CD1c-positive myeloid dendritic cell (primary cell): ENCODE measurements around the gene OCA2.
"Not testable (repeated sequence)": the region's sequence is repeated elsewhere in the genome, so short reads cannot be mapped to it uniquely, and the experiment has no call there.

ENCODE experiments used
- DNase-seq: peaks from one replicate; pipeline ENCODE4 v3.0.0-alpha.2; 2016; ENCODE audit errors: extremely low spot score

Gene OCA2

DNA sequence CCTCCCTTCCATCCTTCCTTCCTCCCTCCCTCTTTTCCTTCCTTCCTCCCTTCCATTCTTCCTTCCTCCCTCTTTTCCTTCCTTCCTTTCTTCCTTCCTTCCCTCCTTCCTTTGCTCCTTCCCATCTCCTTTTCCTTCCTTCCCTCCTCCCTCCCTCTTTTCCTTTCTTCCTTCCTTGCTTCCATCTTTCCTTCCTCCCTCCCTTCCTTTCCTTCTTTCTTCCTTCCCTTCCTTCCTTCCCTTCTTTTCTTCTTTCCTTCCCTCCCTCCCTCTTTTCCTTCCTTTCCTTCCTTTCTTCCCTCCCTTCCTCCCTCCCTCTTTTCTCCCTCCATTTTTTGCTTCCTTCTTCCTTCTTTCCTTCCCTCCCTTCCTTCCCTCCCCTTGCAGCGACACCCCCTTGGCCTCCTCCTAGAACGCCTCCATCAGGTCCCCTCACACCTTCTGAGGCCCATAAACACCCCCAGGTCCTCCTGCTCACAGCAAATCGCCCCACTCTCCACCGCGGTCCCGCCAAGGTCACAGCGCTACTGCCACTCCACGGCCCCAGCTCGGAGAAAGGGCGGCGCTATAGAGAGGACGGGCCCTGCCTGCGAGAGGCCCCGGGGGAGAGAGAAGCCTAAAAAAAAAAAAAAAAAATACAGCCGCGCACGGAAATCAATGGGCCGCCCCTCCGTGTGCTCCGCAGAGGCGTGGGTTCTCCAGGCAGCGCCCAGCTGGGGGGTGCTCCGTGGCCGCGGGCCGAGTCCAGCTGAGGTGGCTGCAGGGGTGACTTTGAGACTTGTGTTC, 328.2 kb downstream of the OCA2 start:
- no peak for DNase-seq

- no peak for DNase-seq
Observed at GRCh38 chr15:27770086-27770607, 329.0 kb downstream of the OCA2 start.

DNA sequence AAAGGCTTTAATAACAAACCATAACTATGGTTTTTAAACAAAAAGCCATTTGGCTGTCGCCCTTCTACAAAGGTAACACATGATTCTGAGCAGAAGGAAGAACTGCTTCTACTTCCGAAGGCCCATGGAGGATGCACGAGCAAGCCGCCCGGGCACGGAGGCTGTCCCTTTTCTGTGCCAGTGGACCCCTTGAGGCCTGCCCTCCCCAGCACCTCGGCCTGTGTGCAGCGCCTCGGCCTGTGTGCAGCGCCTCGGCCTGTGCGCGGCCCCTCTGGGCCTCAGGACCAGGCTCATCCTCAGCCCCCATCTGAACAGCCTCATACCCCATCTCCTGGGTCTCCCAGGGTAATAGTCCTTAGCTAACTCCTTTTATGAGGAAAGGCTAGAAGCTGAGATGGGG, 329.5 kb downstream of the OCA2 start:
- no peak for DNase-seq

DNA sequence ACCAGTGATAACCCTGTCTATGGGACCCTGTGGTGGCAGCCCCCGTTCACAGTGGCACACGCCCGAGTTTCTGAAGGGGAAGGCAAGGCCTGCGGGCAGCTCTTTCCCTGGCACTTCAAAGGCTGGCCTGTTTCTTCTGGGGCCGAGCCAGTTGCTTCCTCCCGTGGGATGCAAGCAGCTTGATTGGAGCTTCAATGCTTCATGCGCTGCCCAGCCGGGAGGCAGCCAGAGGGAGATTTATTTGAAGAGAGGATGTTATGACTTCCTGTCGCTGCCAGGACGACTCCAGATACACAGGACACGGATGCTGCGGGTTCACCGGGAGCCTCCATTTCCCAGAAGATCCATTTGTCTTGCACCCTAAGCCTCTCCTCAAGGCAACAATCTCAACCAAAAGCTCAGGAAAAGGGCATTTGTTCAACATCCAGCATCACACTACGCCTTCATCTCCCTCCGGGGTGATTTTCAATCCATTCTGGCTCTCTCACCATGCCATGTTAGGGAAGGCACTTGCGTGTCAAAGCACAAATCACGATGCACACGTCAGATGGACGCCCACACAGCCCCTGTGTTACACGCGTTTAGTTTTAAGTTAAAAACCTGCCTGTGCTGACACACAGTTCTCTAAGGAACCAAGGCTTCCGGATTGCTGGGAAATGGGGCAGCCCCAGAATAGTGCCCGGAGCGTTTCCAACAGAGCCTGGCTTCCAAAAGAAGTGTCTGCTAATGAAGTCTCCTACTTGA, 330.2 kb downstream of the OCA2 start:
- no peak for DNase-seq

DNA sequence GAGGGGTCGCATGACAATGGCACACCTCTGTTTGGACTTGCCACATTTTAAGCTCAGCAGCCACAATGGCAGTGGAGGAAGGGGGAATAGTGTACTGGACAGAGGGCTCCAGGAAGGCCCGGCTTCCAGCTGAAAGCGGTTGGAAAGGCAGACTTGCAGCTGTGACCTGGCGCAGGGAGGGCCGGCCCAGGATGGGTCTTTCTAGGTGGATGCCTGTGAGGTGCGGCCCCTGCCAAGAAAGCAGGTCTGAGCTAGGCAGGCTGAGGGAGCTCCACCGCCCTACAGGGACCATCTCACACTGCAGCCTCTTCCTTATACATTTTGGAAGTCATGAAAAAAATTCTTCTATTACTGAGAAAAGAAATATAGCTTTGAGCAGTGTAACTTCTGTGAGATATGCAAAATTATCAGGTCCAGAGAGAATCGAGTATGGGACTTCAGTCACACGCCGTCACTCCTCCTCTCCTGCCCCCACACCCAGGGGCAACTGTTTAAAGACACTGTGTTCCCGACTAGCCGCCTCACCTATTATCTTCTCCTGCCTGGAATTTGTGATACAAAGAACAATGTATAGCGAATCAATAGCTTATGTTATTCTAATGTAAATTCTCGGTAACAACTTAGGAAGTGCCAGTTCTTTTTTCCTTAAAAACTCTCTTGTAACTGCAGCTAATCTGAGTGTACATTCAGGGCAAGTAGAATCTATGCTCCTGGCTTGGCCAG, 331.0 kb downstream of the OCA2 start:
- no peak for DNase-seq

GRCh38 chr15:27767430-27767829, 331.7 kb downstream of the OCA2 start:
- not testable (repeated sequence) for DNase-seq

DNA sequence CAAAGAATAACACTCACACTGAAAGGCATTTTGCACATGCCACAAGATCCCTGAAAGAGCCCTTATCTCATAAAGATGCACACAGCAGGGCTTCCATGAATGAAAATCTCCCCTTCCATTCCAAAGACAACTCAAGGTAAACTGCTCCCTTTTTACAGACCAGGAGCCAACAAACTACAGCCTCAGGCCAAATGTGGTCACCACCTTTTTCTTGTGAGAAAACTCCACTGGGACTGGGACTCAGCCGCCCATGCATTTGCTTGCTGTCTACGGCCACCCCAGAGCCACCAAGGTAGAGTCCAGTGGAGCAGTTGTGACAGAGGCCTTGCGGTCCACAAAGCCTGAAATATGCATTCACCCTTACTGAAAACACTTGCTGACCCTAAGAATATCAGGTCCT, 334.8 kb downstream of the OCA2 start:
- no peak for DNase-seq

DNA sequence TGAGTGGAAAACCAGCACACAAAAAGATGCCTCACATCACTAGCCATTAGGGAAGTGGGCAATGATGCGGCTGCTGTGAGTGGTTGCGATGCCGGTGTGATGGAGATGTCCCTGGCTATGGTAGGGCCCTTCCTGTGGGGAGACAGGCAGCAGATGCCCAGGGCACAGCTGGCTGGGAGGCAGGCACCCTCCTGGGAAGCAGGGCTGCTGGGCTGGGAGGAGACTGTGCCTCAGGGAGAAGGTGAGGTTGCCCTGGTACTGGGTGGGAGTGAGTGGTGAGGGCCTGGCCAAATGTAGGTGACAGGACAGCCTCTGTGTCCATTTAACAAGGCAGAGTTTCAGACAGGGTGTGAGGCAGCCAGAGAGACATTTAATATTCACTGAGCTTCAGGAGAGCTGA, 335.6 kb downstream of the OCA2 start:
- no peak for DNase-seq

DNA sequence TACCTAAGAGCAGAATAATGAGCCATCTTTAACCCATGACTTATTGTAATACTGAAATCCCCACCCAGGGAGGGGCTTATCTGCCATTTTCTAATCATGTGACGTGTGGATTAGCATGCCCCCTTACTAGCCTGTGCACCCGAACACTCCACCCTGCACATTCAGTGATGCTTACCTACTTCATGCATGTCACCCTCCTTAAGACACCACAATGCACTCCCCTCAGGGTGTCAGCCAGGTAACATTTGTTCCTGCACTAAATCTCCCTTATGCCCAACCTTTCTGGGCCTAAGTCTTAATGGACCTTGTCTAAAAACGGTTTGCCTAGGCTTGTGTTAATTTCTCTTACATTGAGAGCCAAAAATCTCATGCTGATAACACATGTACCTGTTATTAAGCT, 336.6 kb downstream of the OCA2 start:
- no peak for DNase-seq

DNA sequence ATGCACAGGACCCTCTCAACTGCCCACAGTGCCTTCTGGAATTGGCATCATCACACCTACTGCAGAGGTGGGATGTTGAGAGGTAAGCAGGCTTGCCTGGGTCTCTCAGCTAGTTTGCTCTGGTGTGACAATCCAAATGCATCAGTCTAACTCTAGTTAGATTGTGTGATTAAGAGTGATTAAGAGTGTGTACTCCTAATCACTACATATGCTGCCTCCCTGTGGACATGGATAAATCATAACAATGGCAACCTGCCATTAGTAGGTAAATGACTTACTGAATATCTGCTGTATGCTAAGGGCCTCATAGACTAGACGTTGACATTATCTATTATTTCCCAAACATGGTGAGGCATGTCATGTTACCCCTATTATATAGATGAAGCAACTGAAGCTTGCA, 342.1 kb downstream of the OCA2 start:
- no peak for DNase-seq

DNA sequence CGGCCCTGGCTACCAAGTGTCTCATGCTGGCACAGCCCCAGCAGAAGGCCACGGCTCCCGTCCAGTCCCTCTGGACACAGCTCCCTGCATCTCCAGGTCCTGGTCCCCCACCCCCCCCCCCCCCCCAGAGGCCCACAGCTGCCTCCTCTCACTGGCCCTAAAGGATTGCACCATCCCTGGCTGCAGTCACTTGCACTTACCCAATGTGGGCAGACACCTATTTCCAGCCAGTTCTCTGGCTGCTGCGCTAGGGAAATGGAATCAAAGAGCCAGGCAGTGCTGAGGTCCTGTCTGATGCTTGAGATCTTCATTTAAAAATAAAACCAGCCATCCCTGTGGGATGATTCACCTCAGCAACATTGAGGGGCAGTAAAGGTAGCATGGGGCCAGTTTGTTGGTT, 346.4 kb downstream of the OCA2 start:
- DNase-seq: no peak

DNA sequence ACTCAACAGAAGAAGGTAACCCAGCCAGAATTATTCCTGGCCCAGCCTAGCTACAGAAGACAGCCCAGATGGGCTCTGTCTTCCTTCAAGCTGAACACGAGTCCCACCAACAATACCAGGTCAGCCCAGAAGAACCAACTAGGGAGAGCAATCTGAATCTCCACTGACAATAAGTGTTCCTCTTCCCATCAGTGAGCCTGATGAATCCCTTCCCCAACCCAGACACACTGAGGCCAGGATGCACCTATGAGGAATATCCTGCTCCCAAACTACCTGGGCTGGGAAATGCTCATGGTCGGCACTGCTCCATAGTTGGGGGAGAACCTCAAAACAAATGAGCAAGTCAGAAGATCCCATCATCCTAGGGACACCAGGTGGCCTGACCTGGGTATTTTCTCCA, 351.1 kb downstream of the OCA2 start:
- DNase-seq: no peak

DNA sequence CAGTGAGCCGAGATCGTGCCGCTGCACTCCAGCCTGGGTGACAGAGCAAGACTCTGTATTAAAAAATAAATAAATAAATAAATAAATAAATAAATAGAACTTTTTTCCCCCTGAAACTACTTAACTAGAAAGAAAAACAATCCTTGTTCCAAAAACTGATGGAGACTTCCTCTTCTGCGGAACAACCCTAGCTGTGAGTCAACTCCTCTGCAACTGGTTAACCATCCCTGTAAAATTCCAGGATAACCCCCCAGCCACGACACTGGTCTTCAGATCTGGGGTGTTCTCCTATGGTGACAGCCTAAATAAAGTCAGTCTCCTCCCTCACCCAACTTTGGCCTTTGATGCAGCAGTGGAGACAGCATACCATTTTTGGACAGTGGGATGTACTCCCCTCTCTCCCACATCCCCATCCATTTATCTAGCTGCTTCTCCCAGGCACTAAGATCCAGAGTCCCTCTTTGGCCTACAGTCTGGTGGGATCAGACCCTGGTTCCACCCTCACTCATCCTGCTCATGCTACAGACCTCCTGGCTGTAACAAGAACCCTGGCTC, 352.6 kb downstream of the OCA2 start:
- DNase-seq: no peak

GRCh38 chr15:27744641-27745040, 354.5 kb downstream of the OCA2 start:
- no peak for DNase-seq

- no peak for DNase-seq
Observed at GRCh38 chr15:27743638-27744037, 355.5 kb downstream of the OCA2 start.

DNA sequence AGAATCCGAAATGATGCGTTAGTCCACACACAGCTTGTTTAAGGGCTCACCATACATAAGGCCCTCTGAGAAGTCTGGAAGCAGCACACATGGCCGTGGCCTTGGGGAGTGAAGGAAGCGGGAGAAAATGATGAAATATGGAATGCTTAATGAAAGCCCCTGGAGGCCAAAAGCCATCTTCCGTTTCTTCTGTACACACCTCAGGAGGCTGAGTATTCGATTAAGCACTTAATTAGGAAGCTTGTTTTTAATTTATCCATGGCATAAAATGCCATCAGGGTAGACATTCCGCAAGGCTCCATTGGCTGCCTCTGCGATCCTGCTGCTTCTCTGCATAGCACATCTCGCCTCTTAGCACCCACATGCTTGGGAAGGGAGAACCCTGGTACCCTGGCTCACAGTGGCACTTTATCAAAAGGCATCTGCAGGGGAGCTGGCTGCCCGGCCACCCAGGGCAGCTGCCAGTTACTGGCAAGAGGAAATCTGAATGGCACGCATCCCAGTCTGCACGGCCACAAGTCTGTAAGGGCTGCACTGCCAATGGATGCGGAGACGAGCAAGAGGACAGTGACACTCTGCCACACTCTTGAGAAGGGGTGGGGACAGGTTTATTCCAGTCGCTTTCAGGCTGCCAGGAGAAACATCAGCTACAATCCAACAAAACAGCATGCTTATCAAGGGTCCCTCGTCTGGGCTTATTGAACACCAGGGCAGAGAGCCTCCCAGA, 356.2 kb downstream of the OCA2 start:
- DNase-seq: no peak

DNA sequence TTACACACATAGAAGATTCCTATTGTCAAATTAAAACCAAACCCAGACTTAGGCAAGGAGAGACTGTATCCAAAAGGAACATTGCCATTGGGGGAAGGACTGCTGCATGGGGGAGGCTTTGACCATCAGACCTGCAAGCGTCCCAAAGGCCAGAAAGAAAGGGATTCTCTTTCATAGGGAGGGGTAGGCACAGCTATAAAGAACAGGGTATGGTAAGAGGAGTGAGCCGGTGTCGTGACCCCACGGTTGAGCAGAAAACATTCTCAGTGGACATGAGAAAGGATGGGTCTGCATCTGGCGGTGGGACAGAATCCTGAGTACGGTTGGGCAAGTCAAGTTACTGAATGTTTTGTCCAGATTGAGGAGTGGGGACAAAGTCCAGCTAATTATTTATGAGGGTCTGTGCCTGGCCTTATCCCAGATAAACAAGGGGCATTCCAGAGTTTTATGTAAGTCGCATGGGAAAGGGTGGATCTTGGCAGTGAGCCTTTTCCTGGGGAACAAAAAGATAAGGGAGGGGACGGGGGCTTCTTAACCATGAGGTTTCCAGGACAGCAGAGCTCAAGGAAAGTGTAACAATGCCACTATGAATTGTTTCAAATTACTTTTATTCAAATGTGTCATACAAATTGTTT, 357.8 kb downstream of the OCA2 start:
- DNase-seq: no peak

DNA sequence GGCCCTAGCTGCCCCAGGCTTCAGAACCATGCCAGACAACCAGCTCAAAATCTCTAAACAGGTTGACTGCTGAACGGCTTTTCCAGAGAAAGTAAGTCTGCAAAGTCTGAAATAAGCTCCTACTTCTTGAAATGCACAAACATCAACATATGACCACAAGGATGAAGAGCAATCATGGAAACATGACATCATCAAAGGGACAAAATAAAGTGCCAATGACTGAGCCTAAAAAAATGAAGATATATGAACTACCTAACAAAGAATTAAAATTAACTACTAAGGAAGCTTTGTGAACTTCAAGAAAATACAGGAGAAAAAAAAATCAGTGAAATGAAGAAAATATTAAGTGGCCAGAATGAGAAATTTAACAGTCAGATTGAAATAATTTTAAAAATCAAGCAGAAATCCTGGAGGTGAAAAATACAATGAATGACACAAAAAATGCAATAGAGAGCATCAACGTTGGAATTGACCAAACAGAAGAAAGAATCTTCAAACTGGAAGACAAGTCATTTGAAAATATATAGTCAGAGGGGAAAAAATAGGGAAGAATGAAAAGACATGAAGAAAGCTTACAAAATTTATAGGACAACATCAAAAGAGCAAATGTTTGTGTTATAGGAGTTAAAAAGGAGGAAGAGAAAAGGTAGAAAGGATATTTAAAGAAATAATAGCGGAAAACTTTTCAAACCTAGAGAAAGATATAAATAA, 364.2 kb downstream of the OCA2 start:
- no peak for DNase-seq

DNA sequence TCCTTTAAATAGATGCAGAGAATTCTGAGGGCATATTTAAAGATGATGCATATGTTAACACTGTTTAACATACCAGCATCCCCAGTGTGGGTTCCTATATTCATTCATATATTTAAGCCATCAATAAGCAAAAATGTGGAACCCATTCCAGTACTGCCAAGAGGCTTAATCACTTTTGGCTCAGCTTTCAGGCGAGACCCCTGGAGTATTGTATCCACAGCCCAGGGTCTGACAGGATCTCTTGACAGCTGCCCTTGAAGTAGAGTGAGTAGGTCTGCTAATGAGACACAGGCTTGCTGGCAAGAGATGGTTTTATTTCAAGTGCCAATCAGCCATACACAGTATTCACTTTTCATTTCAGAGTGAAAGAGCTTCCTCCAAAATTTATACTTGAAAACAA, 367.3 kb downstream of the OCA2 start:
- DNase-seq: no peak

GRCh38 chr15:27730868-27731267, 368.2 kb downstream of the OCA2 start:
- no peak for DNase-seq
